CD4-positive, alpha-beta T cell treated with Interferon alpha-2 for 1 hour (primary cell): ENCODE measurements around the gene NRG3.

ENCODE experiments used
- DNase-seq, 2 donors: peaks; one replicate each; pipeline ENCODE4 v3.0.0-alpha.2; 2020 to 2022

NRG3 gene

GRCh38 chr10:82400841-82401240 lies 525.8 kb downstream of the NRG3 start:
- DNase-seq, result no peak

GRCh38 chr10:82402906-82403401 lies 528.0 kb downstream of the NRG3 start:
- no peak for DNase-seq

- no peak for DNase-seq
These were observed 534.7 kb downstream of the NRG3 start for GRCh38 chr10:82409671-82410070.

- no peak for DNase-seq
These were observed 536.4 kb downstream of the NRG3 start for GRCh38 chr10:82411416-82411815.

GRCh38 chr10:82420001-82420400 lies 545.0 kb downstream of the NRG3 start:
- DNase-seq, result no peak

GRCh38 chr10:82429302-82429701 lies 554.3 kb downstream of the NRG3 start:
- DNase-seq, result no peak

- no peak for DNase-seq
These were observed 563.3 kb downstream of the NRG3 start for GRCh38 chr10:82438277-82438676.

GRCh38 chr10:82440775-82441174 lies 565.8 kb downstream of the NRG3 start:
- no peak for DNase-seq

- no peak for DNase-seq
These were observed 577.1 kb downstream of the NRG3 start for GRCh38 chr10:82452046-82452445.

- DNase-seq, result no peak
These were observed 577.7 kb downstream of the NRG3 start for GRCh38 chr10:82452676-82453075.

- DNase-seq, result no peak
These were observed 578.8 kb downstream of the NRG3 start for GRCh38 chr10:82453678-82454293.

GRCh38 chr10:82462910-82463551 lies 588.0 kb downstream of the NRG3 start:
- no peak for DNase-seq

- DNase-seq, result no peak
These were observed 588.6 kb downstream of the NRG3 start for GRCh38 chr10:82463614-82464013.

- DNase-seq, result no peak
These were observed 589.3 kb downstream of the NRG3 start for GRCh38 chr10:82464191-82464818.

GRCh38 chr10:82464966-82465365 lies 590.0 kb downstream of the NRG3 start:
- no peak for DNase-seq

- DNase-seq, result no peak
These were observed 593.5 kb downstream of the NRG3 start for GRCh38 chr10:82468453-82468852.

GRCh38 chr10:82472406-82473335 lies 597.7 kb downstream of the NRG3 start:
- DNase-seq, result no peak

- no peak for DNase-seq
These were observed 602.8 kb downstream of the NRG3 start for GRCh38 chr10:82477776-82478175.

- DNase-seq, result no peak
These were observed 617.7 kb downstream of the NRG3 start for GRCh38 chr10:82492647-82493046.

GRCh38 chr10:82496114-82496513 lies 621.1 kb downstream of the NRG3 start:
- DNase-seq, result no peak

- DNase-seq, result no peak
These were observed 622.4 kb downstream of the NRG3 start for GRCh38 chr10:82497439-82497838.

GRCh38 chr10:82498976-82499375 lies 624.0 kb downstream of the NRG3 start:
- no peak for DNase-seq

GRCh38 chr10:82505009-82505408 lies 630.0 kb downstream of the NRG3 start:
- DNase-seq, result no peak
